CD4-positive, alpha-beta T cell treated with Interleukin-15 for 1 hour (primary cell): ENCODE results near the gene CDC42EP2.
"Not testable (repeated sequence)": the region's sequence is repeated elsewhere in the genome, so short reads cannot be mapped to it uniquely, and the experiment has no call there.

Experiments
- DNase-seq: peaks from one replicate; pipeline ENCODE4 v3.0.0-alpha.2; 2020

CDC42EP2 gene

GRCh38 chr11:65321828-65322485 lies 7.3 kb downstream of the CDC42EP2 start:
- no peak for DNase-seq

- no peak for DNase-seq
Observed at GRCh38 chr11:65323813-65324212, 9.1 kb downstream of the CDC42EP2 start.

GRCh38 chr11:65325435-65325834 lies 10.8 kb downstream of the CDC42EP2 start:
- DNase-seq = no peak

GRCh38 chr11:65327021-65327420 lies 12.4 kb downstream of the CDC42EP2 start:
- DNase-seq = no peak

GRCh38 chr11:65329478-65329877 lies 14.8 kb downstream of the CDC42EP2 start:
- no peak for DNase-seq

- peak; percentile 75 for DNase-seq
Observed at GRCh38 chr11:65329944-65330403, 15.3 kb downstream of the CDC42EP2 start.

- DNase-seq = no peak
Observed at GRCh38 chr11:65330544-65330943, 15.9 kb downstream of the CDC42EP2 start.

- not testable (repeated sequence) for DNase-seq
Observed at GRCh38 chr11:65332591-65332990, 17.9 kb downstream of the CDC42EP2 start.

- no peak for DNase-seq
Observed at GRCh38 chr11:65334696-65335295, 20.1 kb downstream of the CDC42EP2 start.

GRCh38 chr11:65338676-65339075 lies 24.0 kb downstream of the CDC42EP2 start:
- no peak for DNase-seq

GRCh38 chr11:65340226-65340625 lies 25.6 kb downstream of the CDC42EP2 start:
- no peak for DNase-seq

- no peak for DNase-seq
Observed at GRCh38 chr11:65341856-65342255, 27.2 kb downstream of the CDC42EP2 start.

- no peak for DNase-seq
Observed at GRCh38 chr11:65351511-65351910, 36.8 kb downstream of the CDC42EP2 start.

- no peak for DNase-seq
Observed at GRCh38 chr11:65352783-65353182, 38.1 kb downstream of the CDC42EP2 start.

- DNase-seq = no peak
Observed at GRCh38 chr11:65353376-65353775, 38.7 kb downstream of the CDC42EP2 start.

- DNase-seq = no peak
Observed at GRCh38 chr11:65353900-65354264, 39.2 kb downstream of the CDC42EP2 start.

GRCh38 chr11:65354265-65355012 lies 39.8 kb downstream of the CDC42EP2 start, which contains the start of gene TIGD3:
Gene TIGD3, plus strand, starts transcription at chr11:65354751. Its CDS starts 1,058 bp downstream, at chr11:65355809.
- DNase-seq = peak; percentile 97

GRCh38 chr11:65355013-65355775 lies 40.5 kb downstream of the CDC42EP2 start:
- peak; percentile 60 for DNase-seq

- no peak for DNase-seq
Observed at GRCh38 chr11:65355776-65356393, 41.2 kb downstream of the CDC42EP2 start.

- DNase-seq = no peak
Observed at GRCh38 chr11:65356394-65356972, 41.8 kb downstream of the CDC42EP2 start.

GRCh38 chr11:65357856-65358356 lies 43.2 kb downstream of the CDC42EP2 start:
- DNase-seq = no peak

GRCh38 chr11:65362320-65362931 lies 47.8 kb downstream of the CDC42EP2 start:
- DNase-seq = peak; percentile 62
